HFF-Myc (cell line): Measurements from ENCODE around the gene ANAPC7.

ENCODE experiments used
- DNase-seq: peaks from one replicate; pipeline ENCODE4 v3.0.0-alpha.2; 2011; ENCODE audit warnings: low read depth; ENCODE audit errors: extremely low read depth
- H3K4me3 ChIP-seq: replicated peaks from 2 replicates; pipeline ENCODE4 v1.5.1; 2011; ENCODE audit warnings: low read depth, mild to moderate bottlenecking, control low read depth, low read length
- CTCF ChIP-seq: IDR thresholded peaks from 2 replicates; pipeline ENCODE4 v1.5.1; 2012; ENCODE audit warnings: mild to moderate bottlenecking, low read depth, low read length, control low read depth; ENCODE audit errors: missing control alignments

The ANAPC7 gene

GRCh38 chr12:110330124-110330523 is 73.4 kb downstream of the ANAPC7 start:
- H3K4me3 ChIP-seq, result no peak overlapping the region
- no peak for TF ChIP-seq CTCF
- no peak for DNase-seq

- TF ChIP-seq CTCF, result no peak
- DNase-seq, result no peak
- no peak overlapping the region for H3K4me3 ChIP-seq
Observed at GRCh38 chr12:110329710-110330109, 73.8 kb downstream of the ANAPC7 start.
